Activated CD4-positive, alpha-beta T cell treated with anti-CD3 and anti-CD28 coated beads, Interleukin-2, amount 50 U/mL, for 48 hours (primary cell): ENCODE measurements around the gene NOC2L.
A peak's percentile ranks its signal among the peaks of the same experiment; 100 is the strongest.
"Not testable (repeated sequence)": the region's sequence is repeated elsewhere in the genome, so short reads cannot be mapped to it uniquely, and the experiment has no call there.

Experiments
- DNase-seq, 2 experiments: peaks; one replicate each; pipeline ENCODE4 v3.0.0-alpha.2; 2020

The NOC2L gene

GRCh38 chr1:993379-993995 lies 34.4 kb upstream of the NOC2L start:
- no peak for DNase-seq

- DNase-seq = no peak
These were observed 33.3 kb upstream of the NOC2L start for GRCh38 chr1:992362-992761.

- no peak for DNase-seq
These were observed 32.8 kb upstream of the NOC2L start for GRCh38 chr1:991895-992294.

- DNase-seq = not testable (repeated sequence)
These were observed 32.2 kb upstream of the NOC2L start for GRCh38 chr1:991275-991674.

GRCh38 chr1:988061-988460 lies 29.0 kb upstream of the NOC2L start:
- not testable (repeated sequence) for DNase-seq

GRCh38 chr1:985126-985525 lies 26.1 kb upstream of the NOC2L start:
- no peak for DNase-seq

- DNase-seq = no peak
These were observed 25.4 kb upstream of the NOC2L start for GRCh38 chr1:984476-984814.

- peak; percentile 66 to 73 for DNase-seq
These were observed 24.9 kb upstream of the NOC2L start for GRCh38 chr1:983798-984475.

GRCh38 chr1:982765-983436 lies 23.8 kb upstream of the NOC2L start:
- no peak for DNase-seq

- DNase-seq = no peak
These were observed 23.0 kb upstream of the NOC2L start, which contains the start of gene PERM1 for GRCh38 chr1:981955-982558. PERM1 (minus strand) TSS chr1:982093; CDS start chr1:981029, 1,064 bp downstream.

- no peak for DNase-seq
These were observed 22.5 kb upstream of the NOC2L start for GRCh38 chr1:981491-981954.

GRCh38 chr1:980602-981395 lies 21.7 kb upstream of the NOC2L start:
- DNase-seq = no peak

GRCh38 chr1:980137-980571 lies 21.1 kb upstream of the NOC2L start:
- DNase-seq = no peak

- no peak for DNase-seq
These were observed 20.7 kb upstream of the NOC2L start for GRCh38 chr1:979744-980072.

GRCh38 chr1:978835-979743 lies 20.0 kb upstream of the NOC2L start:
- DNase-seq = no peak

- DNase-seq = no peak
These were observed 19.2 kb upstream of the NOC2L start for GRCh38 chr1:978069-978834.

- DNase-seq = not testable (repeated sequence)
These were observed 17.7 kb upstream of the NOC2L start for GRCh38 chr1:976791-977190.

GRCh38 chr1:975896-976683 lies 17.0 kb upstream of the NOC2L start:
- DNase-seq = peak in 1 of 2 experiments; percentile 61

GRCh38 chr1:975365-975764 lies 16.3 kb upstream of the NOC2L start:
- DNase-seq = no peak

- no peak for DNase-seq
These were observed 15.8 kb upstream of the NOC2L start for GRCh38 chr1:974687-975328.
